ENCODE data around the gene ADSS2.

ADSS2 gene

GRCh38 chr1:244419024-244419423 is 32.7 kb downstream of the ADSS2 start:
- H3K4me3 ChIP-seq (ENCODE audit: low read depth, low read length), result no peak overlapping the region
- in situ Hi-C loops (cut with HindIII; ENCODE audit: low sequenced_read_pairs), result no loop called here
- no peak for DNase-seq (ENCODE audit: low read depth, low spot score)
- no peak for TF ChIP-seq CTCF (IDR thresholded peaks at IDR 0.05; ENCODE audit: low read depth, low read length)

- in situ Hi-C loops (cut with HindIII; ENCODE audit: low sequenced_read_pairs), result no loop called here
- peak; percentile 66 for DNase-seq (ENCODE audit: low read depth, low spot score)
- H3K4me3 ChIP-seq (ENCODE audit: low read depth, low read length), result no peak overlapping the region
- TF ChIP-seq CTCF (IDR thresholded peaks at IDR 0.05; ENCODE audit: low read depth, low read length), result peak; percentile 51
These were observed 37.2 kb downstream of the ADSS2 start for GRCh38 chr1:244414543-244414942.

GRCh38 chr1:244413736-244414135 is 38.0 kb downstream of the ADSS2 start:
- peak; percentile 14 for DNase-seq (ENCODE audit: low read depth, low spot score)
- H3K4me3 ChIP-seq (ENCODE audit: low read depth, low read length), result no peak overlapping the region
- in situ Hi-C loops (cut with HindIII; ENCODE audit: low sequenced_read_pairs), result no loop called here
- no peak for TF ChIP-seq CTCF (IDR thresholded peaks at IDR 0.05; ENCODE audit: low read depth, low read length)

- in situ Hi-C loops (cut with HindIII; ENCODE audit: low sequenced_read_pairs), result no loop called here
- no peak for TF ChIP-seq CTCF (IDR thresholded peaks at IDR 0.05; ENCODE audit: low read depth, low read length)
- DNase-seq (ENCODE audit: low read depth, low spot score), result no peak
- no peak overlapping the region for H3K4me3 ChIP-seq (ENCODE audit: low read depth, low read length)
These were observed 39.5 kb downstream of the ADSS2 start for GRCh38 chr1:244412176-244412575.

GRCh38 chr1:244409701-244410100 is 42.0 kb downstream of the ADSS2 start:
- DNase-seq (ENCODE audit: low read depth, low spot score), result no peak
- TF ChIP-seq CTCF (IDR thresholded peaks at IDR 0.05; ENCODE audit: low read depth, low read length), result no peak
- in situ Hi-C loops (cut with HindIII; ENCODE audit: low sequenced_read_pairs), result no loop called here
- H3K4me3 ChIP-seq (ENCODE audit: low read depth, low read length), result no peak overlapping the region

GRCh38 chr1:244406337-244406736 is 45.4 kb downstream of the ADSS2 start:
- H3K4me3 ChIP-seq (ENCODE audit: low read depth, low read length), result no peak overlapping the region
- TF ChIP-seq CTCF (IDR thresholded peaks at IDR 0.05; ENCODE audit: low read depth, low read length), result no peak
- no peak for DNase-seq (ENCODE audit: low read depth, low spot score)
- in situ Hi-C loops (cut with HindIII; ENCODE audit: low sequenced_read_pairs), result no loop called here

GRCh38 chr1:244405856-244406255 is 45.9 kb downstream of the ADSS2 start:
- no peak overlapping the region for H3K4me3 ChIP-seq (ENCODE audit: low read depth, low read length)
- DNase-seq (ENCODE audit: low read depth, low spot score), result no peak
- in situ Hi-C loops (cut with HindIII; ENCODE audit: low sequenced_read_pairs), result no loop called here
- no peak for TF ChIP-seq CTCF (IDR thresholded peaks at IDR 0.05; ENCODE audit: low read depth, low read length)
